Lower leg skin (tissue), 3 donors: Measurements from ENCODE around the gene CORO2A.

Experiments used
- POLR2A ChIP-seq, 2 donors: fragments of 450-650 bp; IDR thresholded peaks; one replicate each; pipeline ENCODE4 v1.6.1; 2016 to 2017; ENCODE audit warnings: antibody characterized with exemption in 2 of 2, mild to moderate bottlenecking in 1 of 2, moderate library complexity in 1 of 2
- TF ChIP-seq, protein P1 (sequence below), 3 donors: fragments of 450-650 bp; IDR thresholded peaks; one replicate each; pipeline ENCODE4 v1.5.1; 2016; ENCODE audit warnings: antibody characterized with exemption in 3 of 3, mild to moderate bottlenecking in 3 of 3, moderate library complexity in 2 of 3

DNA sequence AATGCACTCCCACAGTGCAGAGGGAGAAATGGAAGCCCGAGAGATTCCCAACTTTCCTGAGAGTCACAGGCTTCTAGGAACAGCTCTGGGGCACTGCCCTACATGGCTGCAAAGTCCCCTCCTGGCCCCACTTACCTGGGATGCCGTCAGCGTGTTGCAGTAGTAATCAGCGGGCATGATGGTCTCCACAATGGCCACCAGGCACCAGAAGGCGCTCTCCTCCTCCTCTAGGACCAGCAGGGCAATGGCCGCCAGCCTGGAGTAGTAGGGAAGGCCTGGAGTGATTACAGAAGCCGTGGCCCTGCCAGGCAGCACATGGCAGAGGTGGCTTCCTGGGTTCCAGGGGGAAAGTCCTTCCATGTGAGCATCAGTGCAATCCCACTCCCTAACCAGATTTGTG lies 10.7 kb upstream of the CORO2A start:
- TF ChIP-seq, protein P1, sequence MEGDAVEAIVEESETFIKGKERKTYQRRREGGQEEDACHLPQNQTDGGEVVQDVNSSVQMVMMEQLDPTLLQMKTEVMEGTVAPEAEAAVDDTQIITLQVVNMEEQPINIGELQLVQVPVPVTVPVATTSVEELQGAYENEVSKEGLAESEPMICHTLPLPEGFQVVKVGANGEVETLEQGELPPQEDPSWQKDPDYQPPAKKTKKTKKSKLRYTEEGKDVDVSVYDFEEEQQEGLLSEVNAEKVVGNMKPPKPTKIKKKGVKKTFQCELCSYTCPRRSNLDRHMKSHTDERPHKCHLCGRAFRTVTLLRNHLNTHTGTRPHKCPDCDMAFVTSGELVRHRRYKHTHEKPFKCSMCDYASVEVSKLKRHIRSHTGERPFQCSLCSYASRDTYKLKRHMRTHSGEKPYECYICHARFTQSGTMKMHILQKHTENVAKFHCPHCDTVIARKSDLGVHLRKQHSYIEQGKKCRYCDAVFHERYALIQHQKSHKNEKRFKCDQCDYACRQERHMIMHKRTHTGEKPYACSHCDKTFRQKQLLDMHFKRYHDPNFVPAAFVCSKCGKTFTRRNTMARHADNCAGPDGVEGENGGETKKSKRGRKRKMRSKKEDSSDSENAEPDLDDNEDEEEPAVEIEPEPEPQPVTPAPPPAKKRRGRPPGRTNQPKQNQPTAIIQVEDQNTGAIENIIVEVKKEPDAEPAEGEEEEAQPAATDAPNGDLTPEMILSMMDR (IDR thresholded peaks at IDR 0.05) = no peak
- no peak for TF ChIP-seq POLR2A (IDR thresholded peaks at IDR 0.05)
